ENCODE data around the gene TIFAB. TPM values are rescaled to one million over a fixed set of nuclear protein-coding genes. Genes with fewer than 3 reads are reported as not detected.

TIFAB gene
- total RNA-seq, 4 donors from 2014 or later: 0.16 TPM; not detected in 3

DNA sequence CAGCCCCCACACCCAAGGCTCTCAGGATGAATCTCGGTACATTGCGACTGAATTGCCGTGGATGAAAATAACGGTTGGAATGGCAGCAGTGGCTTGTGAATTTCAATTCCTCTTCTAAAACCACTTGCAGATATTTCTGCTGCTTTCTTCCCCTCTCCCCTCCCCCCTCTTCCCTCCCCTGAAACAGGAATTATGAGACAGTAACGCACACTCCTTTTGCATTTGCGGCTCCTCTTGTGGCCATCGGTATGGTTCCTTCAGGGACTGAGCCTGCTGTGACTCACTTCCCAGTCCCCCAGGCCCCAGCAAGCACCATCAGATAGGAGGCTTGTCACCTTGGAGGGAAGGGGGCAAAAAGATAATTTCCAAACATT, 14.7 kb downstream of the TIFAB start:
- in situ Hi-C loops (cut with MboI; ENCODE audit: low pct_ligation_motif_present in 1 of 4, low pct_unique_long_range_greater_than_20kb in 1 of 4, low sequenced_read_pairs in 3 of 4) (no loop called here), intact Hi-C loops (cut with DNase I; ENCODE audit: low total_unique reads) (no loop called here)
- Histone ChIP-seq H3K9me3 (no peaks in the 10 kb centered on the region), H3K36me3 (no peaks in the 10 kb centered on the region), H3K27ac (peak overlapping the region in 3 of 4 donors; percentile 21 to 37 (median 36)), H3K4me3 (no peak overlapping the region), H3K4me1 (peaks cover 0 to 22% (median 3%) of the 10 kb centered on the region in 4 donors), H3K27me3 (peaks cover 3% of the 10 kb centered on the region)
- 74 to 100% methylated on average over 1 to 7 of the region's 7 CpGs for WGBS, 2 donors (ENCODE audit: low coverage in 1 of 2)
- no peak for DNase-seq
- TF ChIP-seq POLR2A (IDR thresholded peaks at IDR 0.05) (no peak), EP300 (IDR thresholded peaks at IDR 0.05; ENCODE audit: low read depth) (no peak), CTCF (IDR thresholded peaks at IDR 0.05) (no peak), POLR2AphosphoS5 (IDR thresholded peaks at IDR 0.05) (no peak)

DNA sequence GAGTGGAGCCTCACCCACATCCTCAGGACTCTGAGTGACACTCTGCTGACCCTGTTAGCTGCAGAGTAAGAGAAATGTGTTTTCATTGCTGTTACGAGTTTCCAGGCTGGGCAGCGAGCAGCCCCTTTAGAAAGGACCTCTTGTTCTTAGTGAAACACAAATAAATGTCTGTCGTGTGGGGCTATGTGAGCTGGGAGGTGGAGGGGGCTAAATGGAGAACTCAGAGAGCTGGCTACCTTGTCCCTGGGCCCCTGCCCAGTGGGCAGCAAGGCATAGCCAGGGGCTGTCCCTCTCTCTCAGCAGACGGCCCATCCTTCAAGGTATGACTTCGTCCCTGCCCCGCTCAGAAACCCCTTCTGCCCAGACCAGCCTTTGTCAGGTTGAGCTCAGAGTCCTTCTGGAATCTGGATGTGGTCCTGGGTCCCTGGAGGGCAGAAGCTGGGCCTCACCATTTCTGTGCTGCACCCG, 15.2 kb downstream of the TIFAB start:
- Histone ChIP-seq H3K27ac (peak overlapping the region in 1 of 4 donors; percentile 36), H3K9me3 (no peaks in the 10 kb centered on the region), H3K36me3 (no peaks in the 10 kb centered on the region), H3K27me3 (peaks cover 3% of the 10 kb centered on the region), H3K4me3 (no peak overlapping the region), H3K4me1 (peaks cover 0 to 22% (median 3%) of the 10 kb centered on the region in 4 donors)
- DNase-seq: no peak
- in situ Hi-C loops (cut with MboI; ENCODE audit: low pct_ligation_motif_present in 1 of 4, low pct_unique_long_range_greater_than_20kb in 1 of 4, low sequenced_read_pairs in 3 of 4) (no loop called here), intact Hi-C loops (cut with DNase I; ENCODE audit: low total_unique reads) (no loop called here)
- TF ChIP-seq CTCF (IDR thresholded peaks at IDR 0.05) (no peak), EP300 (IDR thresholded peaks at IDR 0.05; ENCODE audit: low read depth) (no peak), POLR2AphosphoS5 (IDR thresholded peaks at IDR 0.05) (no peak), POLR2A (IDR thresholded peaks at IDR 0.05) (no peak)
- WGBS, 2 donors (ENCODE audit: low coverage in 1 of 2): 20 to 72% methylated on average over 2 to 7 of the region's 7 CpGs

GRCh38 chr5:135435467-135436330, 16.5 kb downstream of the TIFAB start:
- intact Hi-C loops (cut with DNase I; ENCODE audit: low total_unique reads): no loop called here
- DNase-seq: no peak
- in situ Hi-C loops (cut with MboI; ENCODE audit: low pct_ligation_motif_present in 1 of 4, low pct_unique_long_range_greater_than_20kb in 1 of 4, low sequenced_read_pairs in 3 of 4): no loop called here
- H3K4me3 ChIP-seq: no peak overlapping the region
- no peaks in the 10 kb centered on the region for H3K9me3 ChIP-seq
- no peak for TF ChIP-seq EP300 (IDR thresholded peaks at IDR 0.05; ENCODE audit: low read depth)
- no peak for TF ChIP-seq POLR2AphosphoS5 (IDR thresholded peaks at IDR 0.05)
- no peak for TF ChIP-seq CTCF (IDR thresholded peaks at IDR 0.05)
- TF ChIP-seq POLR2A (IDR thresholded peaks at IDR 0.05): no peak
- H3K27ac ChIP-seq: no peak overlapping the region
- H3K27me3 ChIP-seq: peaks cover 3% of the 10 kb centered on the region
- WGBS, 2 donors (ENCODE audit: low coverage in 1 of 2): 78 to 100% methylated on average over 2 to 9 of the region's 9 CpGs
- H3K4me1 ChIP-seq: peaks cover 0 to 22% (median 3%) of the 10 kb centered on the region in 4 donors
- H3K36me3 ChIP-seq: no peaks in the 10 kb centered on the region

- no peak overlapping the region for H3K27ac ChIP-seq
- TF ChIP-seq EP300 (IDR thresholded peaks at IDR 0.05; ENCODE audit: low read depth) (no peak), POLR2AphosphoS5 (IDR thresholded peaks at IDR 0.05) (no peak), POLR2A (IDR thresholded peaks at IDR 0.05) (no peak), CTCF (IDR thresholded peaks at IDR 0.05) (no peak)
- intact Hi-C loops (cut with DNase I; ENCODE audit: low total_unique reads): no loop called here
- no peaks in the 10 kb centered on the region for H3K9me3 ChIP-seq
- H3K27me3 ChIP-seq: peaks cover 3% of the 10 kb centered on the region
- H3K4me3 ChIP-seq: no peak overlapping the region
- in situ Hi-C loops (cut with MboI; ENCODE audit: low pct_ligation_motif_present in 1 of 4, low pct_unique_long_range_greater_than_20kb in 1 of 4, low sequenced_read_pairs in 3 of 4): no loop called here
- peaks cover 0 to 22% (median 3%) of the 10 kb centered on the region in 4 donors for H3K4me1 ChIP-seq
- DNase-seq: no peak
- whole genome bisulfite sequencing, 2 donors (ENCODE audit: low coverage in 1 of 2): 64% methylated on average over 24 of the region's 24 CpGs; no CpG with 5 or more reads in 1 of the 2 donors
- no peaks in the 10 kb centered on the region for H3K36me3 ChIP-seq
These were observed 17.3 kb downstream of the TIFAB start for GRCh38 chr5:135434591-135435466.

Measured in transverse colon (tissue), 4 donors.